Retinal pigment epithelial cell (primary cell): ENCODE data around the gene FCN3.
A peak's percentile ranks its signal among the peaks of the same experiment; 100 is the strongest.

ENCODE experiments used
- DNase-seq: peaks from one replicate; pipeline ENCODE4 v3.0.0-alpha.2; 2010; ENCODE audit warnings: low read depth
- H3K4me3 ChIP-seq: 2 replicates; pipeline ENCODE4 v1.5.1; 2011; ENCODE audit warnings: mild to moderate bottlenecking, low read length, control low read depth, moderate library complexity
- TF ChIP-seq, protein P1 (sequence below): conservative IDR thresholded peaks from 2 replicates; pipeline ENCODE4 v1.5.1; 2011; ENCODE audit warnings: low read depth, low read length, control low read depth, inconsistent platforms

The FCN3 gene

DNA sequence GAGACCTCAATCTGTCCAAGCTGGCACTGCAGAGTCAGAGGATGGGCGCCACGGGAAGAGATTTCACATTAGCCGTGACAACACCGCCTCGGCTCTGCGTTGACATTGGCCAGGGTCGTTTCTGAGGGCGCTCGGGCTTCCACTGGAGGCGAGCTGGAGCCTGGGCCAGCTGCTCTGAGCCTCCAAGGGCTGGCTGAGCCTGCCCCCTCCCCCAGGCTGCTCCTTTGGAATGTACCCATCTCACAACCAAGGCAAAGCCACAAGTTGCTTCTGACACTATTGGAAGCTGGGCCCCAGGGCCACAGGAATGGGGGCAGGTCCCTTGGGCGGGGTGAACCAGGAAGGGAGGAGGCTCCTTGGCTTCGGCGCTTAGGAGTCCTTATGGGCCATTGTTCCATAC, 30.4 kb upstream of the FCN3 start:
- TF ChIP-seq, protein P1, sequence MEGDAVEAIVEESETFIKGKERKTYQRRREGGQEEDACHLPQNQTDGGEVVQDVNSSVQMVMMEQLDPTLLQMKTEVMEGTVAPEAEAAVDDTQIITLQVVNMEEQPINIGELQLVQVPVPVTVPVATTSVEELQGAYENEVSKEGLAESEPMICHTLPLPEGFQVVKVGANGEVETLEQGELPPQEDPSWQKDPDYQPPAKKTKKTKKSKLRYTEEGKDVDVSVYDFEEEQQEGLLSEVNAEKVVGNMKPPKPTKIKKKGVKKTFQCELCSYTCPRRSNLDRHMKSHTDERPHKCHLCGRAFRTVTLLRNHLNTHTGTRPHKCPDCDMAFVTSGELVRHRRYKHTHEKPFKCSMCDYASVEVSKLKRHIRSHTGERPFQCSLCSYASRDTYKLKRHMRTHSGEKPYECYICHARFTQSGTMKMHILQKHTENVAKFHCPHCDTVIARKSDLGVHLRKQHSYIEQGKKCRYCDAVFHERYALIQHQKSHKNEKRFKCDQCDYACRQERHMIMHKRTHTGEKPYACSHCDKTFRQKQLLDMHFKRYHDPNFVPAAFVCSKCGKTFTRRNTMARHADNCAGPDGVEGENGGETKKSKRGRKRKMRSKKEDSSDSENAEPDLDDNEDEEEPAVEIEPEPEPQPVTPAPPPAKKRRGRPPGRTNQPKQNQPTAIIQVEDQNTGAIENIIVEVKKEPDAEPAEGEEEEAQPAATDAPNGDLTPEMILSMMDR: no peak
- no peak overlapping the region for H3K4me3 ChIP-seq
- no peak for DNase-seq

DNA sequence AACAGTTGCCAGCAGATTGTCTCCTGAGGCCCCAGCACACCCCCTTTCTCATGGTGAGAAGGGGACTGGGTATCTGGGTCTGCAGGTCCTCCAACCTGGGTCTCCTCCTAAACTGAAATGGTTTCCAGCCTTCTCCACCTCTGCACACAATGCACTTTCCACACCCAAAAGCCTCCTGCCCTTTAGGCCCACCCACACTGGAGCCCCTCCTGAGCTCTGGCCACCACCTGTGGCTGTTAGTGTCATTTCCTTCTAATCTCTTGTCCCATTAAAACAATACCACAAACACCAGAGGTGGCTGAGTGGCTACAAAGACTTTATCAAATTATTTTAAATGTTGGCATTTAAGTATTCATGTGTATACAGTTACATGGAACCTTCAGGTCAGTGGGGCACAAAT, 29.3 kb upstream of the FCN3 start:
- TF ChIP-seq, protein P1: no peak
- no peak for DNase-seq
- H3K4me3 ChIP-seq: no peak overlapping the region

DNA sequence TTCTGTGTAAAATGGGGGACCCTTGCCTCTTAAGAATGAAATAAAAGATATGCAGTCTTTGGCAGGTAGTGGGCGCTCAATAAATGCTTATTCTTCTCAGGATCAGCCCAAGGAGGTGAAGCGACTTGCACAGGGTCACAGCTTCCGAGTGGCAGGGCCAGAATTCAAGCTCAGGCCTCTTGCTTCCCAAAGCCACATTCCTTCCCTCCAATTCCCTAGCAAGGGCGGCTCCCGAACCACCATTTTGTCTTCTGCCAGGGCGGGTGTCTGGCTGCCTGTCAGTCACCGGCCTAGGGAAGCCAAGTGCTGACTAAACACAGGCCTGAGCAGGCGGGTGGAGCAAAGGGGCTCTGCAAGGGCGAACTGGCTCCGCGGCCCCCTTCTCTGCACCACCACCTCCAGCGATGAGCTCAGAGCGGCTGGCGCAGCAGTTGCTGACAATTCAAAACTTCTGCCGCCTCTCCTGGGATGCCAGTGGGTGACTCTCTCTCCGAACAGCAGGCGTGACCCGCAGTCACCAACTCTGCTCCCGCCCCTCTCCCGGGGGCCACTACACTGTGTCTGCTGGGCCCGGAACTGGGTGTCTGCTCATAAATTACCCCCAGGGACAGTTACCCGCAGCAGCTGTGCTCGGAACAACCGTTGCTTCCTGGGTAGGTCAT, 28.6 kb upstream of the FCN3 start:
- no peak for DNase-seq
- no peak overlapping the region for H3K4me3 ChIP-seq
- TF ChIP-seq, protein P1: peak; percentile 30

DNA sequence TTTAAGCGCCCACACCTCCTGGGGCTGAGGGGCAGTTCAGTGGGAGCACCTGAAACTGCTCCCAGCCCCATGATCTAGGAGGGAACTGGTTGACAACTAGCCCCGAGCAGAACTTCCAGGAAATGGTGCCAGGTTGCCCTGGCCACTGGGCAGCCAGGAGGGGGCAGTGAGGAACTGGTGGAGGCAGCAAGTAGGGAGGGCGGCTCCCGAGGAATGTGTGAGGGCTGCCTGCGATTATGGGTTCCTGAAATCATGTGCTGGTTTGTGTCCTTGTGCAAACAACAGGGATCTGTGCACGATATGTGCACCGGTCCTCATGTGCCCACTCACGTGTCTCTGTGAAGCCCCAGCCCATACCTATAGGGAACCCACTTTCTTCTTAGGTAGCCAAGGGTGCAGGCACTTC, 27.7 kb upstream of the FCN3 start:
- peak; percentile 56 for DNase-seq
- TF ChIP-seq, protein P1: peak; percentile 88
- H3K4me3 ChIP-seq: no peak overlapping the region

DNA sequence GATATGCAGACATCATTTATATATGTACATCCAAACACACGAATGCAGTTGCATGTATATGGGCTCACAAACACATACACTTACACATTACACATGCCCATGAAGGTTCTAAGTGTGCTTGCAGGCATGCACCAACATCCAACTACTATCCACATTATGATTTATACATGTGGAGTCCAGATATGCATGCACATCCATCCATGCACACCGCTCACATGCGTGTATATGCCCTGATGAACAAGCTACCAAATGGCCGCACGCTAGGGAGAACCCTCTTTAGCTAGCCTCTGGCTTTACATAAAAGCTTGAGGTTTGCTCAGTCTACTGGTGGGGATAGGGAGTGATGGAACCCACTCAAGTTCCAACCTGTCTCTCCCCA, 26.3 kb upstream of the FCN3 start:
- H3K4me3 ChIP-seq: no peak overlapping the region
- no peak for DNase-seq
- TF ChIP-seq, protein P1: no peak

DNA sequence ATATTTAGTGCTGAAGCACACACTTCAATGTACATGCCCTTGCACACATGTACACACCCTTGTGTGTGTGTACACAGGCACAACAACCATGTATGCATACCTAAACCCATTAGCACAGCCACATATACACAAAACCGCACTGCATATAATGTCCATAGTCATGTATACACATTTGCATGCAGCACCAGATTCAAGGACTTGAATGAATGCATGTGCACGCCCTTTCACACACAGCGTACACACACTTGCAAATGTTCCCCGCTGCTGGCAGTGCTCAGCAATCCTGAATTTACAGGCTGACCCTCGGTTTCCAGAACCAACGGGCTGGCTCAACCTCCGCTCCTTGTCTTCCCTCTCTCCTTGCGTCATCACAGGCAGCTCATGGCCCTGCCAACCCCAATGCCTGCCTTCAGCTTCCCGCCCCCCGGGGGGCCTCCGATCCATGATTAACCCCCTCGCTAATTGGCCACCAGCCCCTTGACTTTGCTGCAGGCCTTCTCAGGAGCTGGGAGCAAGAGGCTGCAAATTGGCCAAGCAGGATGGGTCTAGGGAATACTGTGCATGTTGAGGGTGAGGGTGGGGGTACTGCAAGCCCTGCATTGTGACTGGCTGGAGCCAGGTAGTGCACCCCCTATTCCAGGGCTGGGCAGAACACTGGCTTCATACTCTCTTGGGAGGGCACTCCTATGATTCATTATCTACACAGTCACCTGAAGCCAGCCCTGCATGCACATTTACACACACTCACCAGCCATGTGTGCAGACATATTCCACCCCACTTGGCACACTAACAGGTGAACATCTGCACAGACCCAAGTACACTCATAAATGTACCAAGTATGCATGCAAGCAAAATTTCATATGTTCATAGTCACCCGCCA, 25.7 kb upstream of the FCN3 start:
- DNase-seq: no peak
- TF ChIP-seq, protein P1: no peak
- no peak overlapping the region for H3K4me3 ChIP-seq
